Measurements from ENCODE around the gene FGF12.

DNA sequence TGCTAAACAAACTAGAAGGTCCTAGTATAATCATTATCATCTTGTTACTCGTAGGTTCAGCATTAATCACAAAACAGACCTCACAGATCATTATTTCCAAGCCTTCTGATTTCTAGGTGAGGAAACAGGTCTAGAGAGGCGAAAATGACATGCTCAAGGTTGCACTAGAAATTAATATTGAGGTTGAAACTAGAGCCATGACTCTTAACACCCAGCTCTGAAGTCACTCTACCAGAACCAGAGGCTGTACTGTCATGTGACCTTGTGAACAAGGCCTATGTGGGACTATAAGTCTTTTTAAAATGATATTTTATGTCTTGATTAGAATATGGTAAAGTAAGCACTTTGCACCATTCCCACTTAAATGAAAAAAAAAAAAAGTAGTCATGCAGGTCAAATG, 23.8 kb upstream of the FGF12 start:
- TF ChIP-seq CTCF (IDR thresholded peaks at IDR 0.05) (no peak), ZFX (IDR thresholded peaks at IDR 0.05; ENCODE audit: borderline replicate concordance) (no peak)
